Body of pancreas (tissue), 4 donors: Measurements from ENCODE around the gene DAPK1. TPM values are rescaled to one million over a fixed set of nuclear protein-coding genes. Genes with fewer than 3 reads are reported as not detected.

Experiments
- ATAC-seq: fragments of 150-250 bp; one replicate; pipeline ENCODE4 v1.9.1; 2016
- DNase-seq, 4 donors: peaks; one replicate each; pipeline ENCODE4 v3.0.0-alpha.2; 2019
- H3K27ac ChIP-seq, 4 donors: fragments of 200-600 bp; sonication (generic); 1 replicate in 3 of 4; 2 replicates in 1 of 4; pipeline versions ENCODE4 v1.5.1 to v1.6.1; 2016 to 2019; ENCODE audit warnings: mild to moderate bottlenecking in 1 of 4, mixed read lengths in 1 of 4, moderate library complexity in 1 of 4
- H3K27me3 ChIP-seq, 2 donors: fragments of 200-600 bp; sonication (generic); one replicate each; pipeline ENCODE4 v1.6.0; 2016; ENCODE audit warnings: mild to moderate bottlenecking in 1 of 2
- H3K36me3 ChIP-seq, 2 donors: fragments of 200-600 bp; sonication (generic); replicated peaks in 1 of 2; 2 replicates each; pipeline ENCODE4 v1.5.1; 2016; ENCODE audit warnings: low read depth in 2 of 2; ENCODE audit not compliant: insufficient read depth in 1 of 2
- H3K4me1 ChIP-seq: fragments of 200-600 bp; sonication (generic); one replicate; pipeline ENCODE4 v1.6.0; 2016
- H3K4me3 ChIP-seq, 2 donors: fragments of 200-600 bp; sonication (generic); 1 replicate in 1 of 2; 2 replicates in 1 of 2; pipeline ENCODE4 v1.5.1; 2016 to 2019
- H3K9me3 ChIP-seq, 3 donors: fragments of 200-600 bp; sonication (generic); 1 replicate in 2 of 3; 2 replicates in 1 of 3; pipeline ENCODE4 v1.5.1; 2016
- CTCF ChIP-seq, 7 experiments: fragments of 450-650 bp in 4 of 7; fragments of 200-600 bp in 3 of 7; sonication (generic) in 3 of 7; IDR thresholded peaks; one replicate each; pipeline ENCODE4 v1.5.1; 2016 to 2019; ENCODE audit warnings: antibody characterized with exemption in 7 of 7
- POLR2A ChIP-seq, 3 donors: fragments of 450-650 bp; IDR thresholded peaks; one replicate each; pipeline ENCODE4 v1.6.1; 2016; ENCODE audit warnings: antibody characterized with exemption in 3 of 3, mild to moderate bottlenecking in 2 of 3
- WGBS, 2 donors: methylation state at CpG; one replicate each; pipeline ENCODE4 v1.1.5; 2017; 5-methylcytosine and 5-hydroxymethylcytosine counted together
- intact Hi-C: fragments of 100-400 bp; cut with DNase I; formaldehyde crosslinking; loops from one replicate; pipeline ENCODE4 v1.15.1; 2023
- total RNA-seq, 2 donors: library from RNA; depleted of rRNA; stranded (reverse); fragments of >200 nt; gene quantifications; one replicate each; pipeline ENCODE4 v1.1.0, GENCODE V29; 2016

DAPK1 gene
- total RNA-seq, 2 donors from 2014 or later, result 79.6 to 152 TPM

DNA sequence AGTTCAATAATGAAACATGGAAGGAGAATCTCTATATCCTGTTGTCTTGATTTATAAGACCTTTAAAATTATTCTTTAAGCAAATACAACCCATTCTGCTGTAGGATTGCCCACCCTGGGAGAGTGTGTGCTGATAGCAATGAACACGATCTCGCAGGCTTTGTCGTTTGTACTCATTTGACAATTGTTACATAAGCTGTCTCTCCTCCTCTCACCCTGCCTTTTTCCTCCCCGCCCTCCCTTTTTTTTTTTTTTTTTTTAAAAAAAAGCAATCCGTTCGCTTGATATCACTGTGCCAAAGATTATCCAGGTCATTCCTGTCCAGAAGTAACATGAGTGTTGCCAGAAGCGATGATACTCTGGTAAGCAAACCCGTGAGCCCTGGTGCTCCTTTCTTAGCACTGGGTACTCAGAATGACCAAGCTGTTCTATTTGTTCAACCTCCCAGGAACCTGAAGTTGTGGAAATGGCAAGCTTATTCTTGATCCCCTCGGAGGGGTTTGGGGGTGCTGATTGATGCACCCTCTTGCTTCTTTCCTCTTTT, 145.5 kb downstream of the DAPK1 start:
- ATAC-seq (peak; percentile 39), DNase-seq (peak in 2 of 4 donors; percentile 32 to 33)
- Histone ChIP-seq H3K27ac (peak overlapping the region; percentile 25 to 65 (median 42)), H3K4me1 (peaks cover 58% of the 10 kb centered on the region), H3K4me3 (no peak overlapping the region), H3K36me3 (peaks cover 0 to 9% of the 10 kb centered on the region in 2 donors), H3K27me3 (no peaks in the 10 kb centered on the region), H3K9me3 (no peaks in the 10 kb centered on the region)
- intact Hi-C loops, result no loop called here
- TF ChIP-seq POLR2A (IDR thresholded peaks at IDR 0.05) (no peak), CTCF (IDR thresholded peaks at IDR 0.05) (no peak)
- 16 to 22% methylated on average over 9 of the region's 9 CpGs for WGBS, 2 donors

DNA sequence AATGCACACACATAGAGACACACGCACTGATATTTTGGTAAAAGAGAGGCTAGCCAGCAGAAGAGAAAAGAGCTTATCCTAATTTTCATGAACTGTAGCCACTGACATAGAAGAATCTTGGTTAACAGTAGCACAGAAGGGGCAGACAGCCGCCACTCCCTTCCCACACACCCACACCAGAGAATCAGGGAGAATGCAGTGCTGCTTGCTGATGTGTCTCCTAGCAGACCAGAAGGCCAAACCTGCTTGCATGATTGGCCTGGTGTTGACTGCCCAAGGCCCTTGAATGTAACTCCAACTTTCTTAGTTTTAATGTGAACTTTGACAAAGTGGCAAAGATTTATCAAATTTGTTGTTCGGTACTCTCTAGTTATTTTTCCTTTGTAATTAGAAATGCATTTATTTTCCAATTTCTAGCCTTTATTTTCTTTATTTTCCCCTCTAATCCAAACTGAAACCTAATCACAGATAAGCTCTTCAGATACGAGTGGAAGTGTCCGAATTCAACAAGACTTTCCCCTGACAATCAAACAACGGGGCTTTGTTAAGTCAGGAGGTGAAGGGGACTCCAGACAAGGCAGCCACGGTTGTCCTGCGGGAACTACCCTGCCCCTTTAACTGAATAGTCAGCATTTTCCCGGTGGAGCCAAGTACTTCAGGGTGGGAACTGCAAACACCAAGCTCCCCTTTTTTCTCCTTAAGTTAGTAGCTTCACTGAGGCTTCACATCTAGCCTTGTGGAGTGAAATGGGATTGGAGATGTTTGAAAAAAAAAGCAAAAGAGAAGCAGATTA, 146.3 kb downstream of the DAPK1 start:
- TF ChIP-seq CTCF (IDR thresholded peaks at IDR 0.05) (no peak), POLR2A (IDR thresholded peaks at IDR 0.05) (no peak)
- Histone ChIP-seq H3K4me1 (peaks cover 56% of the 10 kb centered on the region), H3K9me3 (no peaks in the 10 kb centered on the region), H3K27ac (peak overlapping the region in 2 of 4 donors; percentile 24 to 43), H3K27me3 (no peaks in the 10 kb centered on the region), H3K4me3 (no peak overlapping the region), H3K36me3 (peaks cover 0 to 15% of the 10 kb centered on the region in 2 donors)
- DNase-seq (no peak), ATAC-seq (no peak)
- WGBS, 2 donors, result 81 to 82% methylated on average over 9 of the region's 9 CpGs
- intact Hi-C loops, result no loop called here

GRCh38 chr9:87644659-87645058, 147.0 kb downstream of the DAPK1 start:
- no peak for TF ChIP-seq POLR2A (IDR thresholded peaks at IDR 0.05)
- TF ChIP-seq CTCF (IDR thresholded peaks at IDR 0.05), result no peak
- Histone ChIP-seq H3K27ac (no peak overlapping the region), H3K9me3 (no peaks in the 10 kb centered on the region), H3K4me1 (peaks cover 49% of the 10 kb centered on the region), H3K4me3 (no peak overlapping the region), H3K36me3 (peaks cover 0 to 17% of the 10 kb centered on the region in 2 donors), H3K27me3 (no peaks in the 10 kb centered on the region)
- intact Hi-C loops, result no loop called here
- DNase-seq (no peak), ATAC-seq (no peak)
- WGBS, 2 donors, result 91 to 94% methylated on average over 1 of the region's 1 CpG

DNA sequence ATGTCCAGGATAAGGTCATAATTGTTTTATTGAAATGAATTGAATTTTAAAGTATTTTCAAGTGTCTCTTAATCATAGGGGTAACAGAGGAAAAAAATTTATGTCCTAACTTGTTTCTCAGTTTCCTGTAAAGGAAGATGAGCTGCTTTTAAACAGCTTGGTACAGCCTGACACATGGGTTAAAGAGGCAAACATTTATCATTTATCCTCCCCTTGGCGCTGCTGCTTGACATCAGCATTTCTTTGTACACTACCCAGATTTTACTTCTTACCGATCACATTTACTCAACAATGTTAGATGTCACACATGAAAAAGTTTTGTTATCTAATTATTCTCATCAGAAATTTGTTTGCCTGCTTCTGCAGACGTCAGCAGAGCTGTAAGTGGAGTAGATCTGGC, 148.9 kb downstream of the DAPK1 start:
- Histone ChIP-seq H3K36me3 (peaks cover 4 to 26% of the 10 kb centered on the region in 2 donors), H3K27ac (no peak overlapping the region), H3K27me3 (no peaks in the 10 kb centered on the region), H3K9me3 (no peaks in the 10 kb centered on the region), H3K4me3 (no peak overlapping the region), H3K4me1 (peaks cover 30% of the 10 kb centered on the region)
- DNase-seq, result no peak
- intact Hi-C loops, result no loop called here
- no peak for ATAC-seq
- TF ChIP-seq POLR2A (IDR thresholded peaks at IDR 0.05), result no peak
- no peak for TF ChIP-seq CTCF (IDR thresholded peaks at IDR 0.05)
- 86 to 89% methylated on average over 3 of the region's 3 CpGs for WGBS, 2 donors
